Esophagus muscularis mucosa (tissue), 2 donors: ENCODE measurements around the gene GRK2.

Experiments used
- POLR2A ChIP-seq: fragments of 450-650 bp; IDR thresholded peaks from one replicate; pipeline ENCODE4 v1.6.1; 2017; ENCODE audit warnings: antibody characterized with exemption, moderate library complexity, mild to moderate bottlenecking, low read depth
- POLR2AphosphoS5 ChIP-seq, 2 donors: sonication (generic); formaldehyde crosslinking; IDR thresholded peaks; one replicate each; pipeline ENCODE4 v1.6.1; 2017; ENCODE audit warnings: antibody characterized with exemption in 2 of 2

DNA sequence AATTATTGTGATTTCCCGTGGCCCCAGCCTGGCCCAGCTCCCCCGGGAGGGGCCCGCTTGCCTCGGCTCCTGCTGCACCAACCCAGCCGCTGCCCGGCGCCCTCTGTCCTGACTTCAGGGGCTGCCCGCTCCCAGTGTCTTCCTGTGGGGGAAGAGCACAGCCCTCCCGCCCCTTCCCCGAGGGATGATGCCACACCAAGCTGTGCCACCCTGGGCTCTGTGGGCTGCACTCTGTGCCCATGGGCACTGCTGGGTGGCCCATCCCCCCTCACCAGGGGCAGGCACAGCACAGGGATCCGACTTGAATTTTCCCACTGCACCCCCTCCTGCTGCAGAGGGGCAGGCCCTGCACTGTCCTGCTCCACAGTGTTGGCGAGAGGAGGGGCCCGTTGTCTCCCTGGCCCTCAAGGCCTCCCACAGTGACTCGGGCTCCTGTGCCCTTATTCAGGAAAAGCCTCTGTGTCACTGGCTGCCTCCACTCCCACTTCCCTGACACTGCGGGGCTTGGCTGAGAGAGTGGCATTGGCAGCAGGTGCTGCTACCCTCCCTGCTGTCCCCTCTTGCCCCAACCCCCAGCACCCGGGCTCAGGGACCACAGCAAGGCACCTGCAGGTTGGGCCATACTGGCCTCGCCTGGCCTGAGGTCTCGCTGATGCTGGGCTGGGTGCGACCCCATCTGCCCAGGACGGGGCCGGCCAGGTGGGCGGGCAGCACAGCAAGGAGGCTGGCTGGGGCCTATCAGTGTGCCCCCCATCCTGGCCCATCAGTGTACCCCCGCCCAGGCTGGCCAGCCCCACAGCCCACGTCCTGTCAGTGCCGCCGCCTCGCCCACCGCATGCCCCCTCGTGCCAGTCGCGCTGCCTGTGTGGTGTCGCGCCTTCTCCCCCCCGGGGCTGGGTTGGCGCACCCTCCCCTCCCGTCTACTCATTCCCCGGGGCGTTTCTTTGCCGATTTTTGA, 19.5 kb downstream of the GRK2 start:
- no peak for TF ChIP-seq POLR2A
- no peak for TF ChIP-seq POLR2AphosphoS5 (IDR thresholded peaks at IDR 0.05)
